ENCODE results near the gene MAFG.

Gene MAFG

GRCh38 chr17:81911277-81911961 lies 16.1 kb downstream of the MAFG start, which contains the start of gene PCYT2 (continued):
- TF ChIP-seq, protein P1, sequence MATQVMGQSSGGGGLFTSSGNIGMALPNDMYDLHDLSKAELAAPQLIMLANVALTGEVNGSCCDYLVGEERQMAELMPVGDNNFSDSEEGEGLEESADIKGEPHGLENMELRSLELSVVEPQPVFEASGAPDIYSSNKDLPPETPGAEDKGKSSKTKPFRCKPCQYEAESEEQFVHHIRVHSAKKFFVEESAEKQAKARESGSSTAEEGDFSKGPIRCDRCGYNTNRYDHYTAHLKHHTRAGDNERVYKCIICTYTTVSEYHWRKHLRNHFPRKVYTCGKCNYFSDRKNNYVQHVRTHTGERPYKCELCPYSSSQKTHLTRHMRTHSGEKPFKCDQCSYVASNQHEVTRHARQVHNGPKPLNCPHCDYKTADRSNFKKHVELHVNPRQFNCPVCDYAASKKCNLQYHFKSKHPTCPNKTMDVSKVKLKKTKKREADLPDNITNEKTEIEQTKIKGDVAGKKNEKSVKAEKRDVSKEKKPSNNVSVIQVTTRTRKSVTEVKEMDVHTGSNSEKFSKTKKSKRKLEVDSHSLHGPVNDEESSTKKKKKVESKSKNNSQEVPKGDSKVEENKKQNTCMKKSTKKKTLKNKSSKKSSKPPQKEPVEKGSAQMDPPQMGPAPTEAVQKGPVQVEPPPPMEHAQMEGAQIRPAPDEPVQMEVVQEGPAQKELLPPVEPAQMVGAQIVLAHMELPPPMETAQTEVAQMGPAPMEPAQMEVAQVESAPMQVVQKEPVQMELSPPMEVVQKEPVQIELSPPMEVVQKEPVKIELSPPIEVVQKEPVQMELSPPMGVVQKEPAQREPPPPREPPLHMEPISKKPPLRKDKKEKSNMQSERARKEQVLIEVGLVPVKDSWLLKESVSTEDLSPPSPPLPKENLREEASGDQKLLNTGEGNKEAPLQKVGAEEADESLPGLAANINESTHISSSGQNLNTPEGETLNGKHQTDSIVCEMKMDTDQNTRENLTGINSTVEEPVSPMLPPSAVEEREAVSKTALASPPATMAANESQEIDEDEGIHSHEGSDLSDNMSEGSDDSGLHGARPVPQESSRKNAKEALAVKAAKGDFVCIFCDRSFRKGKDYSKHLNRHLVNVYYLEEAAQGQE (tag by site-specific recombination; IDR thresholded peaks at IDR 0.05) = no peak
- TF ChIP-seq ZNF157 (tag by site-specific recombination; IDR thresholded peaks at IDR 0.05) (no peak), ZNF629 (tag by site-specific recombination; IDR thresholded peaks at IDR 0.05) (no peak), ZNF24 (tag by site-specific recombination; IDR thresholded peaks at IDR 0.05) (no peak), ZBTB49 (tag by site-specific recombination; IDR thresholded peaks at IDR 0.05; ENCODE audit: low read depth) (no peak), ZNF670 (tag by site-specific recombination; IDR thresholded peaks at IDR 0.05; ENCODE audit: low read depth) (no peak), ZNF248 (tag by site-specific recombination; IDR thresholded peaks at IDR 0.05) (no peak), GLI2 (tag by site-specific recombination; IDR thresholded peaks at IDR 0.05; ENCODE audit: borderline replicate concordance, low read depth) (no peak), ZNF18 (tag by site-specific recombination; IDR thresholded peaks at IDR 0.05) (no peak), HOXC10 (CRISPR knock-in tag; IDR thresholded peaks at IDR 0.05) (no peak), MYNN (tag by site-specific recombination; IDR thresholded peaks at IDR 0.05; ENCODE audit: borderline replicate concordance) (no peak), HOXD13 (CRISPR knock-in tag; IDR thresholded peaks at IDR 0.05; ENCODE audit: borderline replicate concordance) (no peak), ZNF623 (tag by site-specific recombination; IDR thresholded peaks at IDR 0.05) (no peak), ZNF560 (tag by site-specific recombination; IDR thresholded peaks at IDR 0.05; ENCODE audit: borderline replicate concordance) (no peak), ZNF292 (tag by site-specific recombination; IDR thresholded peaks at IDR 0.05; ENCODE audit: borderline replicate concordance, low read depth) (no peak), MEIS1 (CRISPR knock-in tag; IDR thresholded peaks at IDR 0.05; ENCODE audit: borderline replicate concordance) (no peak), PRDM1 (tag by site-specific recombination; IDR thresholded peaks at IDR 0.05) (no peak), REPIN1 (tag by site-specific recombination; IDR thresholded peaks at IDR 0.05; ENCODE audit: low read depth) (no peak), ZNF747 (tag by site-specific recombination; IDR thresholded peaks at IDR 0.05) (no peak), ZNF548 (tag by site-specific recombination; IDR thresholded peaks at IDR 0.05) (no peak), ZBTB48 (tag by site-specific recombination; IDR thresholded peaks at IDR 0.05) (no peak), ZNF596 (tag by site-specific recombination; IDR thresholded peaks at IDR 0.05) (no peak), ZNF341 (tag by site-specific recombination; IDR thresholded peaks at IDR 0.05; ENCODE audit: low read depth) (no peak), KLF8 (tag by site-specific recombination; IDR thresholded peaks at IDR 0.05) (peak; percentile 36; the same call in 1 of the 2 replicates), ZNF311 (tag by site-specific recombination; IDR thresholded peaks at IDR 0.05; ENCODE audit: borderline replicate concordance) (no peak), ZNF324 (tag by site-specific recombination; IDR thresholded peaks at IDR 0.05) (no peak), ZSCAN30 (tag by site-specific recombination; IDR thresholded peaks at IDR 0.05) (no peak), ZNF184 (tag by site-specific recombination; IDR thresholded peaks at IDR 0.05) (no peak), CTCF (tag by site-specific recombination; IDR thresholded peaks at IDR 0.05) (peak; percentile 49; the same call in 1 of the 2 replicates)
- TF ChIP-seq, protein P2, sequence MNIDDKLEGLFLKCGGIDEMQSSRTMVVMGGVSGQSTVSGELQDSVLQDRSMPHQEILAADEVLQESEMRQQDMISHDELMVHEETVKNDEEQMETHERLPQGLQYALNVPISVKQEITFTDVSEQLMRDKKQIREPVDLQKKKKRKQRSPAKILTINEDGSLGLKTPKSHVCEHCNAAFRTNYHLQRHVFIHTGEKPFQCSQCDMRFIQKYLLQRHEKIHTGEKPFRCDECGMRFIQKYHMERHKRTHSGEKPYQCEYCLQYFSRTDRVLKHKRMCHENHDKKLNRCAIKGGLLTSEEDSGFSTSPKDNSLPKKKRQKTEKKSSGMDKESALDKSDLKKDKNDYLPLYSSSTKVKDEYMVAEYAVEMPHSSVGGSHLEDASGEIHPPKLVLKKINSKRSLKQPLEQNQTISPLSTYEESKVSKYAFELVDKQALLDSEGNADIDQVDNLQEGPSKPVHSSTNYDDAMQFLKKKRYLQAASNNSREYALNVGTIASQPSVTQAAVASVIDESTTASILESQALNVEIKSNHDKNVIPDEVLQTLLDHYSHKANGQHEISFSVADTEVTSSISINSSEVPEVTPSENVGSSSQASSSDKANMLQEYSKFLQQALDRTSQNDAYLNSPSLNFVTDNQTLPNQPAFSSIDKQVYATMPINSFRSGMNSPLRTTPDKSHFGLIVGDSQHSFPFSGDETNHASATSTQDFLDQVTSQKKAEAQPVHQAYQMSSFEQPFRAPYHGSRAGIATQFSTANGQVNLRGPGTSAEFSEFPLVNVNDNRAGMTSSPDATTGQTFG (tag by site-specific recombination; IDR thresholded peaks at IDR 0.05; ENCODE audit: borderline replicate concordance) = no peak
